ENCODE measurements around the gene VTI1B.

DNA sequence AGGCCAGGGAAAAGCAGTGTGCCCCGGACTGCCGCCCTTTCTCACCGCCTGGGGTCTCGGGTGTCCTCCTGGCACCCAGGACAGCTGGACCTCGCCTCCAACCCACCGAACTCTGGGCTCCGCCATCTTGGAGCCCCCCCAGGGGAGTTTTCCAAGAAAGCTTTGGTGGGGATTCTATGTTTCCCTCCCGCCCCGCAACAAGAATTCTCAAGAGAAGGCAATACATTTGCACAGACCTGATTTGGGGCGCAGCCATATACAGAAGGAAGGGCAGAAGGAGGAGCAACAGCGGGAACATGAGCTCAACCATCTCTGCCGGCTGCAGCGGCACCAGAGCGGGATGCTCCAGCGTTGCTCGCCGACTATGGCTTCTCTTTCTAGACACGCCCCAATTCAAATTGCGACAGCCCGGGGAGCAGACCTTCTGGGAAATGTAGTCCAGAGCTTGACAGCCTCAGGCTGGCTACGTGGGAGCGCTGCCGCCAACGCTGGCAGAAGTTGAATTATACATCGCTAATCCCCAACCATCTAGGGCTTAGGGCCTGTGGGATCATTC lies 21.0 kb upstream of the VTI1B start, which contains the start of gene RDH11:
- peak; percentile 57 for TF ChIP-seq POLR2A (IDR thresholded peaks at IDR 0.05; ENCODE audit: low read depth)
- TF ChIP-seq, protein P1, sequence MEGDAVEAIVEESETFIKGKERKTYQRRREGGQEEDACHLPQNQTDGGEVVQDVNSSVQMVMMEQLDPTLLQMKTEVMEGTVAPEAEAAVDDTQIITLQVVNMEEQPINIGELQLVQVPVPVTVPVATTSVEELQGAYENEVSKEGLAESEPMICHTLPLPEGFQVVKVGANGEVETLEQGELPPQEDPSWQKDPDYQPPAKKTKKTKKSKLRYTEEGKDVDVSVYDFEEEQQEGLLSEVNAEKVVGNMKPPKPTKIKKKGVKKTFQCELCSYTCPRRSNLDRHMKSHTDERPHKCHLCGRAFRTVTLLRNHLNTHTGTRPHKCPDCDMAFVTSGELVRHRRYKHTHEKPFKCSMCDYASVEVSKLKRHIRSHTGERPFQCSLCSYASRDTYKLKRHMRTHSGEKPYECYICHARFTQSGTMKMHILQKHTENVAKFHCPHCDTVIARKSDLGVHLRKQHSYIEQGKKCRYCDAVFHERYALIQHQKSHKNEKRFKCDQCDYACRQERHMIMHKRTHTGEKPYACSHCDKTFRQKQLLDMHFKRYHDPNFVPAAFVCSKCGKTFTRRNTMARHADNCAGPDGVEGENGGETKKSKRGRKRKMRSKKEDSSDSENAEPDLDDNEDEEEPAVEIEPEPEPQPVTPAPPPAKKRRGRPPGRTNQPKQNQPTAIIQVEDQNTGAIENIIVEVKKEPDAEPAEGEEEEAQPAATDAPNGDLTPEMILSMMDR (IDR thresholded peaks at IDR 0.05): no peak

Data from esophagus muscularis mucosa (tissue), 3 donors.